OCI-LY1 (cell line): ENCODE results near the gene NAV3.

ENCODE experiments used
- H2AFZ ChIP-seq: fragments of 200-600 bp; sonication (generic), shearing (Covaris generic); 2 replicates; pipeline ENCODE4 v1.6.0; 2014; ENCODE audit warnings: antibody characterized with exemption, mild to moderate bottlenecking, low read length
- H3F3A ChIP-seq: fragments of 200-600 bp; sonication (generic), shearing (Covaris generic); 2 replicates; pipeline ENCODE4 v1.6.0; 2014; ENCODE audit warnings: mild to moderate bottlenecking, antibody characterized with exemption, low read length, moderate library complexity; ENCODE audit not compliant: insufficient read depth
- H3K27ac ChIP-seq: fragments of 200-600 bp; sonication (generic); 2 replicates; pipeline ENCODE4 v1.5.1; 2014; ENCODE audit warnings: low read length, mixed run types, mild to moderate bottlenecking, low read depth; ENCODE audit not compliant: poor library complexity, severe bottlenecking
- H3K27me3 ChIP-seq: fragments of 200-600 bp; sonication (generic); 2 replicates; pipeline ENCODE4 v1.6.0; 2014; ENCODE audit warnings: antibody characterized with exemption, mild to moderate bottlenecking, low read length, moderate library complexity; ENCODE audit not compliant: insufficient read depth
- H3K36me3 ChIP-seq: fragments of 200-600 bp; sonication (generic); 2 replicates; pipeline ENCODE4 v1.6.1; 2014; ENCODE audit warnings: mild to moderate bottlenecking, antibody characterized with exemption, low read length, moderate library complexity, mixed read lengths; ENCODE audit not compliant: insufficient read depth
- H3K4me1 ChIP-seq: fragments of 200-600 bp; sonication (generic); 2 replicates; pipeline ENCODE4 v1.5.1; 2014; ENCODE audit warnings: mild to moderate bottlenecking, low read length, moderate library complexity; ENCODE audit not compliant: insufficient read depth, severe bottlenecking
- H3K4me2 ChIP-seq: fragments of 200-600 bp; sonication (generic), shearing (Covaris generic); 2 replicates; pipeline ENCODE4 v1.6.1; 2014; ENCODE audit warnings: low read length
- H3K4me3 ChIP-seq: fragments of 200-600 bp; sonication (generic); 2 replicates; pipeline ENCODE4 v1.5.1; 2014; ENCODE audit warnings: low read length, low read depth, mild to moderate bottlenecking, mixed read lengths; ENCODE audit not compliant: poor library complexity, severe bottlenecking
- H3K79me2 ChIP-seq: fragments of 200-600 bp; shearing (Covaris generic); 2 replicates; pipeline ENCODE4 v1.6.1; 2016; ENCODE audit warnings: mixed run types, low read length, mixed read lengths; ENCODE audit not compliant: insufficient read depth
- H3K9ac ChIP-seq: fragments of 200-600 bp; sonication (generic), shearing (Covaris generic); 2 replicates; pipeline ENCODE4 v1.6.1; 2014; ENCODE audit warnings: mild to moderate bottlenecking, low read length, mixed read lengths
- H3K9me2 ChIP-seq: fragments of 200-600 bp; sonication (generic), shearing (Covaris generic); 2 replicates; pipeline ENCODE4 v1.6.1; 2014; ENCODE audit warnings: low read depth, mild to moderate bottlenecking, low read length, mixed read lengths
- H3K9me3 ChIP-seq: fragments of 200-600 bp; shearing (Covaris generic); 2 replicates; pipeline ENCODE4 v1.6.1; 2014; ENCODE audit warnings: low read length, mixed read lengths
- H4K20me1 ChIP-seq: fragments of 200-600 bp; sonication (generic), shearing (Covaris generic); 2 replicates; pipeline ENCODE4 v1.6.0; 2016; ENCODE audit warnings: mild to moderate bottlenecking, low read length; ENCODE audit not compliant: insufficient read depth
- CTCF ChIP-seq: fragments of 200-600 bp; sonication (generic), shearing (Covaris generic); IDR thresholded peaks from 2 replicates; pipeline ENCODE4 v1.5.1; 2017; ENCODE audit warnings: mild to moderate bottlenecking, antibody characterized with exemption, low read length, moderate library complexity, mixed read lengths
- EZH2 ChIP-seq: fragments of 200-600 bp; sonication (generic), shearing (Covaris generic); IDR thresholded peaks from 2 replicates; pipeline ENCODE4 v1.8.0; 2017; ENCODE audit warnings: borderline replicate concordance, mixed run types, mild to moderate bottlenecking, antibody characterized with exemption, low read length, moderate library complexity, mixed read lengths

The NAV3 gene

GRCh38 chr12:78085542-78086182 lies 255.0 kb downstream of the NAV3 start:
- no peak overlapping the region for H3K4me3 ChIP-seq
- H3K36me3 ChIP-seq, result no peaks in the 10 kb centered on the region
- no peaks in the 10 kb centered on the region for H3K4me1 ChIP-seq
- no peak overlapping the region for H3K4me2 ChIP-seq
- no peak overlapping the region for H2AFZ ChIP-seq
- H3K9ac ChIP-seq, result no peak overlapping the region
- H3K79me2 ChIP-seq, result no peaks in the 10 kb centered on the region
- H3F3A ChIP-seq, result no peaks in the 10 kb centered on the region
- H3K9me2 ChIP-seq, result no peaks in the 10 kb centered on the region
- H3K27ac ChIP-seq, result no peak overlapping the region
- no peaks in the 10 kb centered on the region for H4K20me1 ChIP-seq
- TF ChIP-seq EZH2 (no peak), CTCF (no peak)
- H3K27me3 ChIP-seq, result no peaks in the 10 kb centered on the region
- H3K9me3 ChIP-seq, result no peaks in the 10 kb centered on the region

GRCh38 chr12:78086553-78087362 lies 256.1 kb downstream of the NAV3 start:
- Histone ChIP-seq H3K79me2 (no peaks in the 10 kb centered on the region), H3F3A (no peaks in the 10 kb centered on the region), H4K20me1 (no peaks in the 10 kb centered on the region), H3K4me3 (no peak overlapping the region), H3K9me3 (no peaks in the 10 kb centered on the region), H2AFZ (no peak overlapping the region), H3K27me3 (no peaks in the 10 kb centered on the region), H3K27ac (no peak overlapping the region), H3K36me3 (no peaks in the 10 kb centered on the region), H3K9me2 (no peaks in the 10 kb centered on the region), H3K4me1 (no peaks in the 10 kb centered on the region), H3K4me2 (no peak overlapping the region), H3K9ac (no peak overlapping the region)
- TF ChIP-seq CTCF (no peak), EZH2 (no peak)

- H3K9me3 ChIP-seq, result no peaks in the 10 kb centered on the region
- H3K4me3 ChIP-seq, result no peak overlapping the region
- H3F3A ChIP-seq, result no peaks in the 10 kb centered on the region
- H4K20me1 ChIP-seq, result no peaks in the 10 kb centered on the region
- no peak overlapping the region for H2AFZ ChIP-seq
- no peak overlapping the region for H3K27ac ChIP-seq
- no peaks in the 10 kb centered on the region for H3K27me3 ChIP-seq
- H3K4me1 ChIP-seq, result no peaks in the 10 kb centered on the region
- H3K36me3 ChIP-seq, result no peaks in the 10 kb centered on the region
- no peaks in the 10 kb centered on the region for H3K79me2 ChIP-seq
- no peak for TF ChIP-seq CTCF
- no peak for TF ChIP-seq EZH2
- H3K9ac ChIP-seq, result no peak overlapping the region
- no peaks in the 10 kb centered on the region for H3K9me2 ChIP-seq
- no peak overlapping the region for H3K4me2 ChIP-seq
Measured at GRCh38 chr12:78087363-78087675, 256.6 kb downstream of the NAV3 start.
